ENCODE data around the gene MARVELD2. TPM values are rescaled to one million over a fixed set of nuclear protein-coding genes. Genes with fewer than 3 reads are reported as not detected.
"Not testable (repeated sequence)": the region's sequence is repeated elsewhere in the genome, so short reads cannot be mapped to it uniquely, and the experiment has no call there.

The MARVELD2 gene
- total RNA-seq, 4 donors from 2014 or later, result 0.26 to 7.4 (median 0.70) TPM; not detected in 1

GRCh38 chr5:69477170-69477569 lies 62.3 kb downstream of the MARVELD2 start:
- no peaks in the 10 kb centered on the region for H3K4me1 ChIP-seq
- no peak for DNase-seq
- H3K27ac ChIP-seq, result no peak overlapping the region
- H3K27me3 ChIP-seq, result no peaks in the 10 kb centered on the region
- no peaks in the 10 kb centered on the region for H3K9me3 ChIP-seq
- no peak overlapping the region for H3K4me3 ChIP-seq
- intact Hi-C loops (cut with DNase I; ENCODE audit: low total_unique reads), result no loop called here
- TF ChIP-seq POLR2A (IDR thresholded peaks at IDR 0.05), result no peak
- TF ChIP-seq, protein P1, sequence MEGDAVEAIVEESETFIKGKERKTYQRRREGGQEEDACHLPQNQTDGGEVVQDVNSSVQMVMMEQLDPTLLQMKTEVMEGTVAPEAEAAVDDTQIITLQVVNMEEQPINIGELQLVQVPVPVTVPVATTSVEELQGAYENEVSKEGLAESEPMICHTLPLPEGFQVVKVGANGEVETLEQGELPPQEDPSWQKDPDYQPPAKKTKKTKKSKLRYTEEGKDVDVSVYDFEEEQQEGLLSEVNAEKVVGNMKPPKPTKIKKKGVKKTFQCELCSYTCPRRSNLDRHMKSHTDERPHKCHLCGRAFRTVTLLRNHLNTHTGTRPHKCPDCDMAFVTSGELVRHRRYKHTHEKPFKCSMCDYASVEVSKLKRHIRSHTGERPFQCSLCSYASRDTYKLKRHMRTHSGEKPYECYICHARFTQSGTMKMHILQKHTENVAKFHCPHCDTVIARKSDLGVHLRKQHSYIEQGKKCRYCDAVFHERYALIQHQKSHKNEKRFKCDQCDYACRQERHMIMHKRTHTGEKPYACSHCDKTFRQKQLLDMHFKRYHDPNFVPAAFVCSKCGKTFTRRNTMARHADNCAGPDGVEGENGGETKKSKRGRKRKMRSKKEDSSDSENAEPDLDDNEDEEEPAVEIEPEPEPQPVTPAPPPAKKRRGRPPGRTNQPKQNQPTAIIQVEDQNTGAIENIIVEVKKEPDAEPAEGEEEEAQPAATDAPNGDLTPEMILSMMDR (IDR thresholded peaks at IDR 0.05), result no peak
- no peaks in the 10 kb centered on the region for H3K36me3 ChIP-seq

- H3K27me3 ChIP-seq; DNase-seq; H3K27ac ChIP-seq; H3K4me3 ChIP-seq; H3K4me1 ChIP-seq; H3K36me3 ChIP-seq; H3K9me3 ChIP-seq; intact Hi-C loops (cut with DNase I; ENCODE audit: low total_unique reads): not testable (repeated sequence)
These were observed 63.4 kb downstream of the MARVELD2 start for GRCh38 chr5:69478296-69478695.

DNA sequence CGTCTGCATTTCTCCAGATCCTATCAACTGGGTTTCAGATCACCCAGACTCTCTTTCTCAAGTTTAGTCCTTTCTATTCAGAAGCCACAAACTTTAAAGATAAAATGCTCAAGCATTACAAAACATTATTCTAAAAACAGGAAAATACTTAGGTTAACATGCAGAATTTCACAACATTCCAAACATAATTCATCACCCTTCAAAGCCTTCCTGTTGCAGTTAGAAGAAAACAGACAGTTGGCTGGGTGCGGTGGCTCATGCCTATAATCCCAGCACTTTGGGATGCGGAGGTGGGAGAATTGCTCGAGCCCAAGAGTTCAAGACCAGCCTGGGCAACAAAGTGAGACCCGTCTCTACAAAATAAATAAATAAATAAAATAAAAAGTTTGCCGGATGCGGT lies 70.0 kb downstream of the MARVELD2 start:
- Histone ChIP-seq H3K27ac (no peak overlapping the region), H3K4me1 (no peaks in the 10 kb centered on the region), H3K36me3 (no peaks in the 10 kb centered on the region), H3K4me3 (no peak overlapping the region), H3K27me3 (no peaks in the 10 kb centered on the region), H3K9me3 (no peaks in the 10 kb centered on the region)
- no peak for DNase-seq
- intact Hi-C loops (cut with DNase I; ENCODE audit: low total_unique reads), result no loop called here
- TF ChIP-seq, protein P1 (IDR thresholded peaks at IDR 0.05), result no peak

GRCh38 chr5:69485471-69485870 lies 70.6 kb downstream of the MARVELD2 start:
- Histone ChIP-seq H3K4me3 (no peak overlapping the region), H3K27ac (no peak overlapping the region), H3K36me3 (no peaks in the 10 kb centered on the region), H3K27me3 (no peaks in the 10 kb centered on the region), H3K9me3 (no peaks in the 10 kb centered on the region), H3K4me1 (no peaks in the 10 kb centered on the region)
- TF ChIP-seq POLR2A (IDR thresholded peaks at IDR 0.05), result no peak
- TF ChIP-seq, protein P1 (IDR thresholded peaks at IDR 0.05), result no peak
- intact Hi-C loops (cut with DNase I; ENCODE audit: low total_unique reads), result no loop called here
- no peak for DNase-seq

DNA sequence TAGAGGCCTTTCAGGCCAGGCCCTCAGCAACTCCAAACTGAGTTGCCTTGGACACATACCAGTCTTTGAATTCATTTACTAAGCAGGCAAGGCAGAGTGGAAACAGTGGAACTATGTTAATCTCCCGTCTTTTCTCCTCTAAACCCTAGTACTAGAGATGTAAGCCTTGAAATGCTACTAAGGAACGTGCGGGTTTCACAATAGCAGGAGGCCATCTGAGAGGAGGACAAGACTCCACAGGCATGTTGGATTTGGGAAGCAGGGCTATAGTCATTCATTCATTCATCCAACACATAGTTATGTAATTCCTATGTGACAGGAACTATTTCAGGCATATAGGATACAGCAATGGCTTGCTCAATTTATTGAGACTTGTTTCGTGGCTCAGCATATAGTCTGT lies 74.3 kb downstream of the MARVELD2 start:
- no peak for DNase-seq
- H3K4me1 ChIP-seq, result peaks cover 0 to 5% of the 10 kb centered on the region in 2 donors
- H3K27me3 ChIP-seq, result no peaks in the 10 kb centered on the region
- no peak overlapping the region for H3K27ac ChIP-seq
- intact Hi-C loops (cut with DNase I; ENCODE audit: low total_unique reads), result no loop called here
- no peaks in the 10 kb centered on the region for H3K36me3 ChIP-seq
- TF ChIP-seq, protein P1 (IDR thresholded peaks at IDR 0.05), result no peak
- no peak for TF ChIP-seq POLR2A (IDR thresholded peaks at IDR 0.05)
- no peaks in the 10 kb centered on the region for H3K9me3 ChIP-seq
- H3K4me3 ChIP-seq, result no peak overlapping the region

- intact Hi-C loops (cut with DNase I; ENCODE audit: low total_unique reads), result no loop called here
- peaks cover 0 to 5% of the 10 kb centered on the region in 2 donors for H3K4me1 ChIP-seq
- TF ChIP-seq, protein P1 (IDR thresholded peaks at IDR 0.05), result no peak
- TF ChIP-seq POLR2A (IDR thresholded peaks at IDR 0.05), result no peak
- DNase-seq, result no peak
- H3K27ac ChIP-seq, result no peak overlapping the region
- peaks cover 0 to 9% of the 10 kb centered on the region in 2 donors for H3K27me3 ChIP-seq
- H3K36me3 ChIP-seq, result no peaks in the 10 kb centered on the region
- no peak overlapping the region for H3K4me3 ChIP-seq
- H3K9me3 ChIP-seq, result no peaks in the 10 kb centered on the region
These were observed 76.1 kb downstream of the MARVELD2 start for GRCh38 chr5:69491027-69491426.

Measured in uterus (tissue), 4 donors.